SKM-1 treated with dmso at 0.1 percent for 144 hours (cell line): ENCODE measurements around the gene STX2.
"Not testable (repeated sequence)": the region's sequence is repeated elsewhere in the genome, so short reads cannot be mapped to it uniquely, and the experiment has no call there.

ENCODE experiments used
- DNase-seq: peaks from one replicate; lab custom pipeline; 2025; ENCODE audit not compliant: unreplicated experiment; lab: John Stamatoyannopoulos, UW

Gene STX2

DNA sequence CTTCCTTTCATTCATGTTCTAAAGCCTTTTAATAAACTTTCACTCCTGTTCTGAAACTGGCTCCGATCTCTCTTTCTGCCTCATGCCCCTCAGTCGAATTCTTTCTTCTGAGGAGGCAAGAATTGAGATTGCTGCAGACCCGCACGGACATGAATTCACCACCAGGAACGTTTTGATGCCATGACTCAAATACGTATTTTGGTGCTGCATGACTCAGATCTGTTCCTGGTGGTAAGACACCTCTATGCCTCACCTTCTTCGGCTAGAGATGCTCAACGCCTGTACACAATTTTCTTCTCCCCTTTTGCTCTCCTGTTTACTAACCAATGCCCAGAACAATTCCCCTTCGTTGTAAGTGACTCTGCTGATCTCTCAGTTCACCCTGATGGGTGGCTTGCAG is 70.9 kb downstream of the STX2 start:
- DNase-seq: no peak

DNA sequence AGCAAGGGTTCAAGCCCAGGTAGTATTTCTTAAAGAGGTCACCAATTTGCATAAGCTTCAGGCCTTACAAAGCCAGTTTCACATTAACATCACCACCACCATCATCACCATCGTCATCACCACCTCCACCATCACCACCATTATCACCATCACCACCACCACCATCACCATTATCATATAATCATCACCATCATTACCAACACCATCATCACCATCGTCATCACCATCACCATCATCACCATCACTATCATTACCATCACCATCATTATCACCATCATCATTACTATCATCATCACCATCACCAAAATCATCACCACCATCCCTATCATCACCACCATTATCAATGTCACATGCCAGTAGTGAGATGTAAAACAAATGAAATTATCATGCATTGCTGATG is 72.6 kb downstream of the STX2 start:
- no peak for DNase-seq

DNA sequence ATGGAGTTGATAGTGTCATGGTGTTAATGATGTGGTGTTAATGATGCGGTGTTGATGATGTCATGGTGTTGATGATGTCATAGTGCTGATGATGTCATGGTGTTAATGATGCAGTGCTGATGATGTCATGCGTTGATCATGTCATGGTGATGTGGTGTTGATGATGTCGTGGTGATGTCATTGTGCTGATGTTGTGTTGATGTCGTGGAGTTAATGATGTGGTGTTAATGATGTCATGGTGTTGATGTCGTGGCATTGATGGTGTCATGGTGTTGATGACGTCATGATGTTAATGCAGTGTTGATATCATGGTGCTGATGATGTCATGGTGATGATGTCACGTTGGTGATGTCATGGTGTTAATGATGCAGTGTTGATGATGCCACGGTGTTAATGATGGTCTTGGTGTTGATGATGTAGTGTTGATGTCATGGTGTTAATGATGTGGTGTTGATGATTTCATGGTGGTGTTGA is 73.8 kb downstream of the STX2 start:
- no peak for DNase-seq

DNA sequence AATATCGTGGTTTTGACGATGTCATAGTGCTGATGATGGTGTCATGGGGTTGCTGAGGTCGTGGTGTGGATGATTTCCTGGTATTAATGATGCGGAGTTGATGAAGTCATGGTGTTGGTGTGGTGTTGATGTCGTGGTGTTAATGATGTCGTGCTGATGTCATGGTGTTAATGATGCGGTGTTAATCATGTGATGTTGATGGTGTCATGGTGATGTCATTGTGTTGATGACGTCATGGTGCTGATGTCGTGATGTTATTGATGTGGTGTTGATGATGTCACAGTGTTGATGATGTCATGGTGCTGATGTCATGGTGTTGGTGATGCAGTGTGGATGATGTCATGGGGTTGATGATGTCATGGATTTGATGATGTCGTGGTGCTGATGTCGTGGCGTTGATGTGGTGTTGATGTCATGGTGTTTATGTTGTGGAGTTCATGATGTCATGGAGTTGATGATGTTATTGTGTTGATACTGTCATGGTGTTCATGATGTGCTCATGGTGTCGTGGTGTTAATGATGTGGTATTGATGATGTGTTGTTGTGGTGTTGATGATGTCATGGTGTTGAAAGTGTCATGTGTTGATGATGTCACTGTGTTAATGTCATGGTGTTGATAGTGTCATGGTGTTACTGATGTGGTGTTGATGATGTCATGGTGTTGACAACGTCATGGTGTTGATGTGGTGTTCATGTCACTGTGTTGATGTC is 74.4 kb downstream of the STX2 start:
- DNase-seq: no peak

DNA sequence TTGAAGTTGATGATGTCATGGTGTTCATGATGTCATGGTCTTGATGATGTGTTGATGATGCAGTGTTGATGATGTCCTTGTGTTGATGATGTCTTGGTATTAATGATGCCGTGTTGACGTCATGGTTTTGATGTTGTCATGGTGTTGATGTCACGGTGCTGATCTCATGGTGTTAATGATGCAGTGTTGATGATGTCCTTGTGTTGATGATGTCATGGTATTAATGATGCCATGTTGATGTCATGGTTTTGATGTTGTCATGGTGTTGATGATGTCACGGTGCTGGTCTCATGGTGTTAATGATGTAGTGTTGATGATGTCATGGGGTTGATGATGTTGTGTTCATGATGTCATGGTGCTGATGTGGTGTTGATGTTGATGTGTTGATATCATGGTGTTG is 75.0 kb downstream of the STX2 start:
- no peak for DNase-seq

DNA sequence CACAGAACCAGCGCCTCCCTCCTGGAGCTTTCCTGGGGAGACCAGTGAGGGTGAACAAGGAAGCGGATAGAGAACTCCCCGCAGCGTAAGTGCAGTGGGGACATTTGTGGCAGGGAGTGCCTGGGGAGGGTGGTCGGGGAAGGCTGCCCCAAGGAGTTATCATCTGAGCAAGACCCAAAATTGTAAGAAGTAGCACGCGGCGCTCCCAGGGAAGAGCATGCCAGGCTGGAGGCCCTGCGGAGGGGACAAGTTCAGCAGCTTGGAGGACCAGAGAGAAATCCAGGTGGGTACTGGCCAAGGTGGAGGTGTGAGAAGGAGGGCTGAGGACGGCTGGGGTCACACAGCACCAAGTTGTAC is 76.8 kb downstream of the STX2 start:
- DNase-seq: no peak

DNA sequence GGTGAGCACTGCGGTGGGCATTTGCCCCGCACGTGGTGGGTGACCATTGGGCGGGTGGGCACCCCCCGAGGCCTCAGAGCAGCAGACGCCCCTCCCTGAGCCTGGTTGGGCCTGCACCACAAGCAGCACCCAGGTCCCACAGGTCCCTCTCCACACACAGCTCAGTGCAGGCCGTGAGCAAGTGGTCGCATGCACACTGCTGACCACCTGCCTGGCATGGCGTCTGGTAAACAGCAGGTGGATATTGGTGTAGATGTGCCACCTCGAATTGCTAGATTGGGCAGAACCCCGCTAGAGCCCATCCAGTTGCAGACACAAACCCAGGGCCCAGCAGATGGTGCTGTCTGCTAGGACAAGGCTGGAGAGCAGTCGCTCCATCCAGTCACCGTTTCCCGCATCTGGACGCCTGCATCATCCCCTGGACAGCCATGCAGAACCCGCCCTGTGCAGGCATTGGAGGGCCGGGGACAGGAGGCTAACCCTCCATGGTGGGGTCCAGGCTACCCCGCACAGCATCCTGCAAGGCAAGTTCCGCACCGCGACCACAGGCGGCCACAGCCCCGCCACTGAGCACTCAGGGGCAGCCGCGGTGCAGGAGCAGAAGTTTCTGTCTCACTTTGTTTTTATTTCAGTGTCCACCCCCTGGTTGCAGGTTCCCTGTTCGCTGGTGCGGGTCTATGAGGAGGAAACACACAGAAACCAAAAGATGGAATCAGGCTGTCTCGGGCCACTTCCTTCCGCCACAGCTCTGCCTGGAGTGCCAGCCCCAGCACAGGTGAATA is 77.3 kb downstream of the STX2 start:
- no peak for DNase-seq

DNA sequence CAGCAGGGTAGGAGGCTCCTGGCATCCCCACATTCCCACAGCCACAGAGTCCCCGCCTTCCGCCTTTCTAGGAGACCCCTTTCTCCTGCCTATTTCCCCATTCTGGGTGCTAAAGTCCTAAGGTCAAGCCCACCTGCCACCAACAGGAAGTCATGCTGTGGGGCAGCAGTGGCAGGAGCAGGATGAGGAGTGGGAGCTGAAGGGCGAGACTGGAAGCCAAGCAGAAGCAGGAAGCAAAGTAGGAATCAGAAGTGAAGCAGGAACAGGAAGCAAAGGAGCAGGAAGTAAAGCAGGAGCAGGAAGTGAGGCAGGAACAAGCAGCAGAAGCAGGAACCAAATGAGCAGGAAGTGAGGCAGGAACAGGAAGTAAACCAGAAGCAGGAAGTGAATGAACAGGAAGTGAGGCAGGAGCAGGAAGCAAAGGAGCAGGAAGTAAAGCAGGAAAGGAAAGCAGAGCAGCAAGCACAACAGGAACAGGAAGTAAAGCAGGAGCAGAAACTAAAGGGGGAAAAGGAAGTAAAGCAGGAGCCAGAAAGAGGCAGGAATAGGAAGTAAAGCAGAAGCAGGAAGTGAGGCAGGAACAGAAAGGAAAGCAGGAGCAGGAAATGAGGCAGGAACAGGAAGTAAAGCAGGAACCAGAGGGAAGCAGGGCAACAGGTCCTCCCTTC is 84.7 kb downstream of the STX2 start:
- no peak for DNase-seq

DNA sequence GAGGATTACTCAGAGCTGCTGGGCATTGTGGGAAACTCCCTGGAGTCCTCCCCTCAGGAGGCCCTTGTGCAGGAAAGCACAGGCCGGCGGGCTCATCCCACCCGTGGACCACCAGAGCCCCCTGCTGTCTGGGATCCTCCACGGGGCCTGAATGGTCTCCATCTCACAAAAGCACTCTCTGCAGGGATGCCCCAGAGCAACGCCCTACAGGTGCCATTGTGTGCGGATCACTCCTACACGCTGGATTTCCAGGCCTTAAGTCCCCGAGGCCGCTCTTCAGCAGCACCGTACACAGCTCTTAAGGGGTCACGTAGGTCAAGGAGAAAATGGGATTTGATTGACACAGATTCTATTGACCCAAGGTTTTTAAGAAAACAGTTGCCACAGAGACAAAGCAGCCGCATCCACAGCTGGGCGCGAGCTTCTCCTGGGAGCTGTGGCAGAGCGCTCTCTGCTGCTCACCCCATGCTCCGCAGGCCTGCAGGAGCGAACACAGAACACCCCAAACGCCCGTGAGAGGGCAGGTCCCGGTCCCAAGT is 86.3 kb downstream of the STX2 start:
- no peak for DNase-seq

DNA sequence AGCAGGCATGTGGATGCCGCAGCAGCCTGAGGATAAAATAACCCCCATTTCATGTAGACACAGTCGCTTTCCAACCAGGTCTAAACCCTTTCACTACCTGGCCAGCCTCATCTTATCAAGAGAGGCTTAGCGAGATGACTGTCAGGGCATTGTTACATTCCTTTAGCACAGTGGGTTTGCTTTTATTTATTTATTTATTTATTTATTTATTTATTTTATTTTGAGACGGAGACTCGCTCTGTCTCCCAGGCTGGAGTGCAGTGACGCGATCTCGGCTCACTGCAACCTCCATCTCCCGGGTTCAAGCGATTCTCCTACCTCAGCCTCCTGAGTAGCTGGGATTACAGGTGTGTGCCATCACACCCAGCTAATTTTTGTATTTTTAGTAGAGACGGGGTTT is 87.0 kb downstream of the STX2 start:
- not testable (repeated sequence) for DNase-seq

DNA sequence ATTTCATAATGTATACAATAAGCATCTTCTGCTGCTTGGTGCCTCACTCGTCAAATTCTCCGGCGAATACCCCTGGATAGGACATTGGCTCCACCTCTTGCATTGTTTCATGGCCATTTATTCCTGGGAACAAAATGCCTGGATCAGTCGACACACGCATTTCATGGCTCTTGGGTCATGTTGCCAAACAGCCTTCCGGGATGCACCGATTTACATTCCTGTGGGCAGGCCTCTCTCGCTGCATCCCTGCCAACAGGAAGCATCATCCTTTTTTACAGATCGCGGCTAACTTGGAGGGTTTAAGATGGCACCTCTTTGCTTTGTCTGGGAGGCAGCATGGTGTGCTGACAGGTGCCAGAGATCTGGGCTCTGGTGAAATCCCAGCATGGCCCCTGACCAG is 90.3 kb downstream of the STX2 start:
- DNase-seq: no peak

DNA sequence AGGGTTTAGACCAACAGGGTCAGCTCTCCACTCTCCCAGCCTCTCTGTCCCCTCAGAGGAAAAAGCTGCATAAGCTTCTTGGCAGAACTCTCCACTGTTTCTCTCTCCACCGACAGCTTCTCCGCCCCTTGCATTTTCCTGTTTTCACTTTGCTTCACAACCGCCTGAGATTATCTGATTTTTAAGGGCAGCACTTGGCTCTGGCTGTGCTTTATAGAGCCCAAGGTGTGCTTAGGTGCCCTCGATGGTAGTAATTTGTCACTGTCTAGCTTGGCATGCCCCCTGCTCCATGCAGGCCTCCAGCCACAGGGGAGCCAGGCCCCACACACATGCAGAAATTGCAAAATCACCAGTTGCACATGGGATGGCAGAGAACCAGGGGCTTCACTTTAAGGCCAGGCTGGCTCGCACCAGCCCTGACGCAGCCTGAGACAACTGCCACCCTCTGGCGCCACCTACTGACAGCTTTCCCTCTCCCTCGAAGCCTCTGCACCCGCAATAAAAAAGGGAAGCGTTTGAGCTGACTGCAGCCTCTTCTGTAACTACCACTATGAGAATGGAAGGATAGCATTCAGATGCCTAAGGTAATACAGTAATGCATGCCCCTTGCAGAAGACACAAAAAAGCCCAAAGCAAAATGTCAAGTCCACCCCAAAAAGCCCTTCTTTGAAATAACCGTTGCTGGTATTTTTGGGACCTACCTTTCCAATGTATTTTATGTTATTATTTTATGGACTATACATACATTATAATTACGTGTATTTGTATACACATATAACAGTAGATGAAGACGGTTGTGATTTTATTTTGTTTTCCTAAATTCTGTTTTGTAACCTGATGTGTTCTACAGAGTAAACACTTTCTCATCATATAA is 90.9 kb downstream of the STX2 start:
- peak; percentile 39 for DNase-seq

DNA sequence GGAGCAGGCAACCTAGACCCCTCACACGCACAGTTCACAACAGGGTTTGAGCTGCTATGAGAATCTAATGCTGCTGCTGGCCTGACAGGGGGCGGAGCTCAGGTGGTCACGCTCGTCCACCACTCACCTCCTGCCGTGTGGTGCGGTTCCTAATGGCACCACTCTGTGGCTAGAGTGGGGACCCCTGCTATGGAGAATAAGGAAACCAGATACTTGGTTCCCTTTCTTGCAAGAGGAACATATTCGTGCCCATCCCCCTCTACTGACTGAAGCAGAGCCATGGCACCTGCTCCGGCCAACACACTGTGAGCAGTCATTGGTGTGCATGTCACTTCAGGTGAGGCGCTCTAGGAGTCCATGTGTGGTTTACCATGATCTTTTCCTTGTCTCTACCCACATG is 92.5 kb downstream of the STX2 start:
- no peak for DNase-seq

DNA sequence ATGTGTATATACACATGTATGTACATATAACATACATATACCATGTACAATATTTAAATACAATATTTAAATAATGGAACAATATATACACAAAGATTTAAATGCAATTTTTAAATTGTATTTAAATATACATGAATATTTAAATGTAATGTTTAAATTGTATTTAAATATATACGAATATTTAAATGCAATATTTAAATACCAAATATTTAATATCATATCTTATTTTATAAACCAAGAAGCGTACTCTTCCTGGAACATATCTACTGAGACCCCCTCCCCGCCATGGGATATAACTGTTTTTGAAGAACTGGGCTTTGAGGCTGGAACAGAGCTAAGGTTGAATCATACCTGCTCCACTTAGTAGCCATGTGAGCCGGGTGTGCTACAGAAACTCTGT is 93.1 kb downstream of the STX2 start:
- DNase-seq: no peak

DNA sequence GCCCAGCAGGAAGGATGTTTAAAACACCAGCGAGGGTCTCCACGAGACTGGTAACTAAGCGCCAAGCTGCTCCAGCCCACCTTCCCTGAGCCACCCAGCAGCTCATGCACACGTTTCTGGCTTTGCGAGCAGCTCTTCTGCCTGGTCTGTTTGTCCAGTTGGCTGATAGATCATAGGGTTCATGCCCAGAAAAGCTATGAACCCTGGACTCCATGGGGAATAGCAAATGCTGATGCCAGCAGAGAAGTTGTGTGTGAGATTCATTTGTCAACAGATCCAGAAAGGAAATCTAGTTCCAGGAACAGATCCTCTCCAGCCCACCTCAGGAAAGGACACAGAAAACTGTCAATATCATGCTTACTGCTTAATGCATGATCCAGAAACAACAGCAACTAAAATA is 94.8 kb downstream of the STX2 start:
- no peak for DNase-seq

DNA sequence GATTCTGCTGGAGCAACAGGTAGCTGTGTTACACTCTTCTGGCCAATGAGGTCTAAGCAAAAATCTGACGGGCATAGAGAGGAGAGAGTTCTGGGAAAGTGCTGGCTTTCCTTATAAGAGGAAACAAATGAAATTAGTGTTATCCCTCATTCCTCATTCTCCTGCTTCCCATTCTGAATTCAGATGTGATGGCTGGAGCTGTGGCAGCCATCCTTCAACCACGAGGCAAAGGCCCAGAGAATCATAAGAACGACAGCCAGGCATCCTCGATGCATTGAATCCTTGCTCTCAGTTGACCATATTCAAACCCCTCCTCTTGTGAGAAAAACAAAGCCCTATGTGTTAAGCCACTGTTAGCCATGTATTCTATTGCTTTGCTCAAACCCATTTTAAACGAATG is 95.4 kb downstream of the STX2 start:
- DNase-seq: no peak

DNA sequence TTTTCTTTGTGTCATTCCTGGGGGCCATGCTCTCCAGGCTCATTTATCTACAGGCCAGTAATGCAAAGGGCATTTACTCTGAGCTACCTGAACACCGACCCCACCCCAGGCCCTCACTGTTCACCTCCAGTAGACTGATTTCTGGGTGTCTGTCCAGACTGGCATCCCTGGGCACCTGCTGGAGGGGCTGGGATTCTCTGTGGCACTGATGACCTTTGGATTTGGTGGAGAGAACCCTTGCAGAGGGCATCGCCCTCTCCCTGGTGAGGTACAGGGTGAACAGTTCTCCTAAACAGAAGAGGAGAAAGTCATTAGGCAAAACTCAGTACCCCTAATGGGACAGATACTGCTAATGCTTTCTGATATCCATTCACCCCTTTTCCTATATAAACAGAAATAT is 95.9 kb downstream of the STX2 start:
- no peak for DNase-seq

DNA sequence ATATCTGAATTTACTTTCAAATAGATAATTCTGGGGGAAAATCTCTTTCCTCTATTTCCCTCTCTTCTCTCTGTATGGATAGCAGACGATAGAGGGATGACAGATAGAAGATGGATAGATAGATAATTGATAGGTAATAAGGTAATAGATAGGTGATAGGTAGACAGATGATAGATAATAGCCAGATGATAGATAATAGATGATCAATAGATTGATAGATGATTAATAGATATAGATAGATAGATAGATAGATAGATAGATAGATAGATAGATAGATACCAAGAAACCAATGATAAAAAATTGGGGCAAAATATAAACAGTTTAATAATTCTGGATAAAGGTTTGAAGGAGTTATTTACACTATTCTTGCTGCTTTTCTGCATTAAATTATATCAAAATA is 96.3 kb downstream of the STX2 start:
- no peak for DNase-seq

DNA sequence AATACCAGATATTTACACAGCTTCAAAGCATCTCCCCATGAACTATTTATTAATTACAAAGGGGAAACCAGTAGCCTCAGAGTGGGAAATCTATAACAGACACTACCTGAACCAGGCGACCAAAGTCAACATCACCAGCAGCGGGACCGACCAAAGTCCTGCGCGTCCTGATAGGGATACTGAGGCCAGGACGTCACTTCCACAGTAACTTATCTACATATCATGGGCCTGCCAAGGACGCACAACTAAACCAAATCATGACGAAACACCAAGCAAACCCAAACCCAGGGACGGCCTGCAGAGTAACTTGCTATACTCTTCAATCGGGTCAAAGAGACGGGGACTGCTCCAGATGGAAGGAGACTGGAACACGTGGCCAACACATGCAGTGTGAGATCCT is 96.9 kb downstream of the STX2 start:
- DNase-seq: no peak
